ENCODE measurements around the gene CDK8.

The CDK8 gene

GRCh38 chr13:26222520-26223046 lies 31.3 kb upstream of the CDK8 start:
- H3K4me1 ChIP-seq (ENCODE audit: insufficient read depth, low read length, severe bottlenecking) = peaks cover 23% of the 10 kb centered on the region
- peak overlapping the region; percentile 88 for H3K4me3 ChIP-seq (ENCODE audit: low read depth, low read length, poor library complexity, severe bottlenecking)
- peaks cover 27% of the 10 kb centered on the region for H3K36me3 ChIP-seq (ENCODE audit: insufficient read depth, low read length)
- H3K4me2 ChIP-seq (ENCODE audit: low read length) = peak overlapping the region; percentile 67
- H3K79me2 ChIP-seq (ENCODE audit: insufficient read depth, low read length) = peaks cover 12% of the 10 kb centered on the region
- H3K27ac ChIP-seq (ENCODE audit: low read depth, low read length, poor library complexity, severe bottlenecking) = peak overlapping the region; percentile 84
- H3F3A ChIP-seq (ENCODE audit: insufficient read depth, low read length) = no peaks in the 10 kb centered on the region
- no peaks in the 10 kb centered on the region for H3K9me2 ChIP-seq (ENCODE audit: low read depth, low read length)
- H3K27me3 ChIP-seq (ENCODE audit: insufficient read depth, low read length) = no peaks in the 10 kb centered on the region
- TF ChIP-seq EZH2 (IDR thresholded peaks at IDR 0.05; ENCODE audit: borderline replicate concordance, low read length) = no peak
- no peak for TF ChIP-seq CTCF (IDR thresholded peaks at IDR 0.05; ENCODE audit: low read length)
- no peaks in the 10 kb centered on the region for H4K20me1 ChIP-seq (ENCODE audit: insufficient read depth, low read length)
- peak overlapping the region; percentile 63 for H2AFZ ChIP-seq (ENCODE audit: low read length)
- H3K9ac ChIP-seq (ENCODE audit: low read length) = peak overlapping the region; percentile 91
- H3K9me3 ChIP-seq (ENCODE audit: low read length) = no peaks in the 10 kb centered on the region

DNA sequence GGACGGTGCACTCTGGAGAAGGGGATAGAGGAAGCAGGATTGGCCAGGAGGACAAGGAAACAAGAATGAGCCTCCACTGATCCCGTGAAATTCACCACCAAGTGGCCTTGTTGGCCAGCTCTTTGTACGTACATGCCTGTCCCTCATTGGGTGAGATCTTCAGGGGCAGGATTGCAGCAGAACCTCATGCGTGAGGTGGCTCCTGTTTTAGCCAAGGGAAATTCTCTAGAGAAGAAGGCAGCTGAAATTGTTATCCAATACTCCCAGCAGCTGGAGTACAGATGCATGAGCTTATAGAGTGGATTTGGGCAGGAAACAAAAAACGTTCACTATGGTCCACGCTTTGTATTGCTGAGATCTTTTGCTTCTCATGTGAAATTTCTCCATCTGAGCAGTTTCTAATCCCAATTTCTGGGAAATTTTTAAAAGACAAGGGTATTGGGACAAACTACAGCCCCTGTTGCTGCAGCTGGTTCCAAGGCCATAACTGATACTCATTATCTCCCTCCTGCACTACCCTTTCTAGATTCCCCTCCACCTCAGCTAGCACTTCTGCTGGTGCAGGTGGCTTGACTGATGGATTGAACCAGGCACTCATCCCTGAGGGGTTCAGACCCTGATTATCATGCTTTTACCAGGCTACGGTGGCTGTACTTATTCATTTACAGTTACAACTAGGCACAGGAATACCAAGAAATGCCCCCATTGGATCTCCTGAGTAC lies 27.9 kb upstream of the CDK8 start:
- Histone ChIP-seq H3K27ac (ENCODE audit: low read depth, low read length, poor library complexity, severe bottlenecking) (no peak overlapping the region), H3K9ac (ENCODE audit: low read length) (no peak overlapping the region), H3K27me3 (ENCODE audit: insufficient read depth, low read length) (no peaks in the 10 kb centered on the region), H3K9me2 (ENCODE audit: low read depth, low read length) (no peaks in the 10 kb centered on the region), H3K4me3 (ENCODE audit: low read depth, low read length, poor library complexity, severe bottlenecking) (no peak overlapping the region), H2AFZ (ENCODE audit: low read length) (no peak overlapping the region), H3K4me2 (ENCODE audit: low read length) (no peak overlapping the region), H3K9me3 (ENCODE audit: low read length) (no peaks in the 10 kb centered on the region), H3K36me3 (ENCODE audit: insufficient read depth, low read length) (no peaks in the 10 kb centered on the region), H3K4me1 (ENCODE audit: insufficient read depth, low read length, severe bottlenecking) (peaks cover 9% of the 10 kb centered on the region), H3K79me2 (ENCODE audit: insufficient read depth, low read length) (peaks cover 5% of the 10 kb centered on the region), H4K20me1 (ENCODE audit: insufficient read depth, low read length) (no peaks in the 10 kb centered on the region), H3F3A (ENCODE audit: insufficient read depth, low read length) (no peaks in the 10 kb centered on the region)
- TF ChIP-seq CTCF (IDR thresholded peaks at IDR 0.05; ENCODE audit: low read length) (no peak), EZH2 (IDR thresholded peaks at IDR 0.05; ENCODE audit: borderline replicate concordance, low read length) (no peak)

DNA sequence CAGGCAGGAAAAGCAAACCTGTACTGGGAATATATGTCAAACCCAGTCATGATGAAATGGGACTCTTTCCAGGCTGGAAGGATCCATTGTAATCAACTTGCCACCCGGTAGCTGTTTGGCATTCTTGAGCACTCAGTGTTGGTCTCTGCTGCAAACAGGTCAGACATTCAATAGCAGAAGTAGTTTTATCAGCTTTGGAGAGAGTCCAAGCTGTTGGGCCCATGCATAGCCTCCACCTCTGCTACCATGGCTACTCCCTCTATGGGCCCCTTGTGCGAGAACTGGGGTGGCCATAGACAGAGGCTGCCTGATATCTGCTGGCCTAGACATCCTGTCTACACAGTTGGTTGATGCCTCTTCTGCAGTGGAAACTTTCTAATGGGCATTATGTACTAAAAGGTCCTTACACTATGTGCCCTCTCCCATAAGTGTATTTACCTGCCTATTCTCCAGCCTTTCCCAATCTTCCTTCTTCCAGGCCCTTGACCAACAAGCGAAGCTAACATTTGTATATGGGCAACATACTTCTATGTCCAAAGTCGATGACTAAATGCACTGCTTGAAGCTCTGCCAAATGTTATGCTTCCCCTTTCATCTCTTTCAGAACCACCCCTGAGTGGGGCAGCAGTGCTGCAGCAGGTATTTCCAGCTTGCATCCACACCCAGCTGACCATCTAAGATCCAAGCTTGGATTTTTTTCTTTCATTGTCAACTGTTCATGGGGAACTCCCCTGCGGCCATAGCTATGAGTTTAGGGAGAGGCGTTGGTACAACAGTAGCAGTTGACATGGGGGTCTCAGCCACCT lies 26.6 kb upstream of the CDK8 start:
- H3K36me3 ChIP-seq (ENCODE audit: insufficient read depth, low read length) = no peaks in the 10 kb centered on the region
- H3K27ac ChIP-seq (ENCODE audit: low read depth, low read length, poor library complexity, severe bottlenecking) = no peak overlapping the region
- H2AFZ ChIP-seq (ENCODE audit: low read length) = no peak overlapping the region
- H3K9me2 ChIP-seq (ENCODE audit: low read depth, low read length) = no peaks in the 10 kb centered on the region
- H3K79me2 ChIP-seq (ENCODE audit: insufficient read depth, low read length) = no peaks in the 10 kb centered on the region
- H3K9me3 ChIP-seq (ENCODE audit: low read length) = no peaks in the 10 kb centered on the region
- no peak overlapping the region for H3K9ac ChIP-seq (ENCODE audit: low read length)
- peaks cover 8% of the 10 kb centered on the region for H3K4me1 ChIP-seq (ENCODE audit: insufficient read depth, low read length, severe bottlenecking)
- no peaks in the 10 kb centered on the region for H3F3A ChIP-seq (ENCODE audit: insufficient read depth, low read length)
- no peaks in the 10 kb centered on the region for H3K27me3 ChIP-seq (ENCODE audit: insufficient read depth, low read length)
- no peaks in the 10 kb centered on the region for H4K20me1 ChIP-seq (ENCODE audit: insufficient read depth, low read length)
- no peak overlapping the region for H3K4me3 ChIP-seq (ENCODE audit: low read depth, low read length, poor library complexity, severe bottlenecking)
- H3K4me2 ChIP-seq (ENCODE audit: low read length) = no peak overlapping the region
- TF ChIP-seq EZH2 (IDR thresholded peaks at IDR 0.05; ENCODE audit: borderline replicate concordance, low read length) (no peak), CTCF (IDR thresholded peaks at IDR 0.05; ENCODE audit: low read length) (no peak)
